K562 (cell line): ENCODE results near the gene ITGB2. TPM values are rescaled to one million over a fixed set of nuclear protein-coding genes. Genes with fewer than 3 reads are reported as not detected.

Experiments
- ADNP ChIP-seq: fragments of 200-800 bp; sonication (Bioruptor generic); IDR thresholded peaks from 2 replicates; pipeline ENCODE4 v1.6.1; 2016; ENCODE audit warnings: missing genetic modification characterization, missing compliant biosample characterization
- CAMTA2 ChIP-seq: fragments of 250-450 bp; sonication (Bioruptor Pico); conservative IDR thresholded peaks from 2 replicates; pipeline ENCODE4 v1.5.1; 2022
- CC2D1A ChIP-seq: fragments of 450-650 bp; IDR thresholded peaks from 2 replicates; pipeline ENCODE4 v1.6.1; 2017; ENCODE audit warnings: mild to moderate bottlenecking
- CHAMP1 ChIP-seq: fragments of 450-650 bp; IDR thresholded peaks from 2 replicates; pipeline ENCODE4 v1.6.1; 2016; ENCODE audit warnings: mild to moderate bottlenecking
- ELF2 ChIP-seq: fragments of 250-450 bp; sonication (Bioruptor Pico); IDR thresholded peaks from 2 replicates; pipeline ENCODE4 v1.5.0; 2021; ENCODE audit warnings: mild to moderate bottlenecking
- ESRRB ChIP-seq: fragments of 250-450 bp; sonication (Bioruptor Pico); IDR thresholded peaks from 2 replicates; pipeline ENCODE4 v1.5.0; 2020; ENCODE audit warnings: mild to moderate bottlenecking, moderate library complexity, borderline replicate concordance
- FUS ChIP-seq: fragments of 200-400 bp; formaldehyde crosslinking; optimal IDR thresholded peaks from 2 replicates; pipeline ENCODE3; 2017; ENCODE audit warnings: low read depth, low read length
- HDAC3 ChIP-seq: fragments of 450-650 bp; IDR thresholded peaks from 2 replicates; pipeline ENCODE4 v1.6.1; 2018; ENCODE audit warnings: borderline replicate concordance, mild to moderate bottlenecking, moderate library complexity; ENCODE audit not compliant: partially characterized antibody
- HMGN3 ChIP-seq: IDR thresholded peaks from 2 replicates; pipeline ENCODE4 v1.6.1; 2011; ENCODE audit warnings: borderline replicate concordance, low read depth, mild to moderate bottlenecking, mixed read lengths, low read length; ENCODE audit not compliant: insufficient read length; ENCODE audit errors: extremely low read depth
- IFI16 ChIP-seq: fragments of 250-450 bp; sonication (Bioruptor Pico); IDR thresholded peaks from 2 replicates; pipeline ENCODE4 v2.1.2; 2022; ENCODE audit warnings: mild to moderate bottlenecking, inconsistent platforms
- L3MBTL2 ChIP-seq: fragments of 450-650 bp; IDR thresholded peaks from 2 replicates; pipeline ENCODE4 v1.6.1; 2016; ENCODE audit warnings: mild to moderate bottlenecking, moderate library complexity
- NKRF ChIP-seq: fragments of 450-650 bp; IDR thresholded peaks from 2 replicates; pipeline ENCODE4 v1.6.1; 2016; ENCODE audit warnings: borderline replicate concordance
- NONO ChIP-seq, 2 experiments: fragments of 200-400 bp in 1 of 2; fragments of 450-650 bp in 1 of 2; formaldehyde crosslinking in 1 of 2; IDR thresholded peaks; 2 replicates each; pipeline ENCODE4 v1.6.1; 2017; ENCODE audit warnings: low read depth in 2 of 2, mild to moderate bottlenecking in 2 of 2, moderate library complexity in 2 of 2, low read length in 1 of 2
- NRF1 ChIP-seq, 2 experiments: fragments of 450-650 bp; IDR thresholded peaks in 1 of 2; conservative IDR thresholded peaks in 1 of 2; 2 replicates each; pipeline ENCODE4 v1.6.1; 2014; ENCODE audit warnings: mild to moderate bottlenecking in 2 of 2
- SMARCA5 ChIP-seq: fragments of 450-650 bp; IDR thresholded peaks from 2 replicates; pipeline ENCODE4 v1.6.1; 2016
- TBL1XR1 ChIP-seq, 2 experiments: IDR thresholded peaks; 2 replicates each; pipeline ENCODE4 v1.6.1; 2012; ENCODE audit warnings: improper control_type of control experiment in 2 of 2, low read length in 2 of 2, mild to moderate bottlenecking in 1 of 2
- ZBTB1 ChIP-seq: sonication (generic); formaldehyde crosslinking; IDR thresholded peaks from 2 replicates; pipeline ENCODE4 v1.8.1; 2023; ENCODE audit warnings: missing genetic modification reagents, low read depth, mild to moderate bottlenecking, borderline replicate concordance
- ZNF232 ChIP-seq: sonication (generic); formaldehyde crosslinking; IDR thresholded peaks from 2 replicates; pipeline ENCODE4 v1.8.0; 2022; ENCODE audit warnings: mild to moderate bottlenecking, missing genetic modification reagents
- ZNF253 ChIP-seq: fragments of 250-450 bp; sonication (Bioruptor Pico); conservative IDR thresholded peaks from 2 replicates; pipeline ENCODE4 v1.6.1; 2021; ENCODE audit warnings: mild to moderate bottlenecking
- ZNF431 ChIP-seq: sonication (generic); formaldehyde crosslinking; IDR thresholded peaks from 2 replicates; pipeline ENCODE4 v1.8.0; 2022; ENCODE audit warnings: mild to moderate bottlenecking, missing genetic modification reagents
- ZNF507 ChIP-seq: conservative IDR thresholded peaks from 2 replicates; pipeline ENCODE4 v1.6.1; 2017; ENCODE audit warnings: missing genetic modification characterization, missing compliant biosample characterization
- ZNF830 ChIP-seq: fragments of 250-450 bp; sonication (Bioruptor Pico); IDR thresholded peaks from 2 replicates; pipeline ENCODE4 v1.5.0; 2021; ENCODE audit warnings: mild to moderate bottlenecking
- polyA plus RNA-seq, 8 experiments: library from polyadenylated mRNA; depleted of rRNA in 4 of 8; stranded (reverse) in 5 of 8; unstranded in 3 of 8; fragments of >200 nt; fragmentation: Nextera tagmentation in 2 of 8; fragmentation: Illumina TruSeq in 1 of 8; extraction: Ambion mirVana in 2 of 8; extraction: Trizol in 1 of 8; gene quantifications; 2 replicates each; pipeline versions ENCODE4 v1.2.1 to v1.2.3, GENCODE V29; 2011 to 2014; ENCODE audit warnings: inconsistent platforms in 1 of 8, missing spikeins in 1 of 8
- total RNA-seq, 7 experiments: library from RNA; depleted of rRNA in 6 of 7; stranded (reverse); fragments of >200 nt in 6 of 7; fragmentation: Illumina TruSeq in 2 of 7; extraction: Trizol in 2 of 7; gene quantifications; 2 replicates each; pipeline versions ENCODE4 v1.2.1 to v1.2.3, GENCODE V29; 2011 to 2021; ENCODE audit warnings: low replicate concordance in 1 of 7
- TF ChIP-seq, protein P1 (sequence below): IDR thresholded peaks from 2 replicates; pipeline ENCODE4 v1.6.1; 2011; ENCODE audit warnings: borderline replicate concordance, low read depth, mild to moderate bottlenecking, moderate library complexity, low read length; ENCODE audit not compliant: insufficient read depth, poor library complexity, severe bottlenecking

Gene ITGB2
- total and polyA plus RNA-seq, 9 of the 15 experiments (the other 6 are each of a cell fraction or from before 2014, with no cell fraction given), result 0.07 to 1.3 (median 0.51) TPM; not detected in 2

DNA sequence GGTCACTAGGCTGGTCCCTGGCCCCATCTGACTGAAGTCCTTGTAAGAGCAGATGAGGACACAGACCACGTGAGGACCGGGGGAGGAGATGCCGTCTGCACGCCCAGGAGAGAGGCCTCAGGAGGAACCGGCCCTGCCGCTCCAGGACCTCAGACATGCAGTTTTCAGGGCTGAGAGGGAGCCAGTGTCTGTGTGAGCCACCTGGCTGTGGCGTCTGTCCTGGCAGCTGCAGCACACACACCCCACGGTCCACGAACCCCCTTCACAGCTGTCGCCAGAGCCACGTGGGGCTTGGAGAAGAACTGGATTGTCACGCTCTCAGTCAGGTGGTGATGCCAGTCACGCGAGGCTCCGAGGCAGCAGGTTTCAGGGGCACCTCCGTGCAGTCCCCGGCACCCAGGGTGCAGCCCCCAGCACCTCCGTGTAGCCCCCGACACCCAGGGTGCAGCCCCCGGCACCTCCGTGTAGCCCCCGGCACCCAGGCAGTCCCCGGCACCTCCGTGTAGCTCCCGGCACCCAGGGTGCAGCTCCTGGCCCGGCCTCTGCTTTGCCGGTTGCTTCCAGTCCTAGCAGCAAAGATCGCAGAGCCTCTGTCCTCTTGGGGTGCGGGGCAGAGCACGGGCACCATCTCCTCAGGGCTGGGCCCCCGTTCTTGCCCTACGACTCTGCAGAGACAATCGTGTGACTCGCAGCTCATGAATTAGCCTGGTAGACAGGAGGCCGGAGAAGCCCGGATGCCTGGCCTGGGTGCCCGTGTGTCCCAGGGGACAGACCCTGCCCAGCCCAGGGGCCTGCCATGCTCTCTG, 83.8 kb downstream of the ITGB2 start (continued):
- TF ChIP-seq, protein P1, sequence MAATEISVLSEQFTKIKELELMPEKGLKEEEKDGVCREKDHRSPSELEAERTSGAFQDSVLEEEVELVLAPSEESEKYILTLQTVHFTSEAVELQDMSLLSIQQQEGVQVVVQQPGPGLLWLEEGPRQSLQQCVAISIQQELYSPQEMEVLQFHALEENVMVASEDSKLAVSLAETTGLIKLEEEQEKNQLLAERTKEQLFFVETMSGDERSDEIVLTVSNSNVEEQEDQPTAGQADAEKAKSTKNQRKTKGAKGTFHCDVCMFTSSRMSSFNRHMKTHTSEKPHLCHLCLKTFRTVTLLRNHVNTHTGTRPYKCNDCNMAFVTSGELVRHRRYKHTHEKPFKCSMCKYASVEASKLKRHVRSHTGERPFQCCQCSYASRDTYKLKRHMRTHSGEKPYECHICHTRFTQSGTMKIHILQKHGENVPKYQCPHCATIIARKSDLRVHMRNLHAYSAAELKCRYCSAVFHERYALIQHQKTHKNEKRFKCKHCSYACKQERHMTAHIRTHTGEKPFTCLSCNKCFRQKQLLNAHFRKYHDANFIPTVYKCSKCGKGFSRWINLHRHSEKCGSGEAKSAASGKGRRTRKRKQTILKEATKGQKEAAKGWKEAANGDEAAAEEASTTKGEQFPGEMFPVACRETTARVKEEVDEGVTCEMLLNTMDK, result no peak
- no peak for TF ChIP-seq HMGN3
- TF ChIP-seq IFI16 (CRISPR knock-in tag), result no peak
- no peak for TF ChIP-seq FUS
- TF ChIP-seq ZBTB1 (CRISPR knock-in tag), result no peak
- TF ChIP-seq ZNF830 (CRISPR knock-in tag), result no peak
- no peak for TF ChIP-seq ZNF253
- TF ChIP-seq TBL1XR1 (IDR thresholded peaks at IDR 0.05; ENCODE audit: low read length in 2 of 2), result no peak
- TF ChIP-seq NONO (IDR thresholded peaks at IDR 0.05; ENCODE audit: low read depth in 2 of 2, low read length in 1 of 2), result no peak
- no peak for TF ChIP-seq ELF2 (CRISPR knock-in tag)
- TF ChIP-seq CHAMP1, result no peak
- TF ChIP-seq CAMTA2 (CRISPR knock-in tag), result no peak
- no peak for TF ChIP-seq NKRF
- TF ChIP-seq SMARCA5, result no peak
- TF ChIP-seq ZNF507 (tag), result no peak
- TF ChIP-seq CC2D1A, result no peak
- TF ChIP-seq L3MBTL2, result peak; percentile 93
- TF ChIP-seq ZNF431 (CRISPR knock-in tag), result no peak
- no peak for TF ChIP-seq ADNP (tag)
- no peak for TF ChIP-seq ZNF232 (CRISPR knock-in tag)
- peak in 1 of 2 experiments; percentile 35; a peak in 1 of 4 replicates for TF ChIP-seq NRF1 (conservative IDR thresholded peaks at IDR 0.05 in 1 of 2, IDR thresholded peaks at IDR 0.05 in 1 of 2)
- no peak for TF ChIP-seq HDAC3
- no peak for TF ChIP-seq ESRRB
